ENCODE data around the gene ALDH3B1. TPM values are rescaled to one million over a fixed set of nuclear protein-coding genes. Genes with fewer than 3 reads are reported as not detected.
A peak's percentile ranks its signal among the peaks of the same experiment; 100 is the strongest.

Gene ALDH3B1
- polyA plus RNA-seq, 1 donor from 2014 or later, result 0.36 TPM

GRCh38 chr11:68014947-68015447, 4.9 kb downstream of the ALDH3B1 start:
- peak overlapping the region in 1 of 4 donors; percentile 63 for H3K4me3 Mint-ChIP-seq
- peaks cover 2% of the 10 kb centered on the region for H3K36me3 Mint-ChIP-seq
- H3K9me3 Mint-ChIP-seq, result no peaks in the 10 kb centered on the region
- no peak overlapping the region for H3K27ac Mint-ChIP-seq
- H3K4me1 Mint-ChIP-seq, result peaks cover 7 to 10% (median 9%) of the 10 kb centered on the region in 3 donors
- H3K27me3 Mint-ChIP-seq, result peaks cover 4% of the 10 kb centered on the region

GRCh38 chr11:68015467-68015866, 5.3 kb downstream of the ALDH3B1 start:
- no peak overlapping the region for H3K27ac Mint-ChIP-seq
- H3K4me3 Mint-ChIP-seq, result no peak overlapping the region
- peaks cover 4% of the 10 kb centered on the region for H3K27me3 Mint-ChIP-seq
- peaks cover 4 to 10% (median 5%) of the 10 kb centered on the region in 3 donors for H3K4me1 Mint-ChIP-seq
- H3K36me3 Mint-ChIP-seq, result peaks cover 2% of the 10 kb centered on the region
- no peaks in the 10 kb centered on the region for H3K9me3 Mint-ChIP-seq

GRCh38 chr11:68016161-68016903, 6.2 kb downstream of the ALDH3B1 start:
- Mint-ChIP-seq H3K27me3 (peaks cover 4% of the 10 kb centered on the region), H3K9me3 (no peaks in the 10 kb centered on the region), H3K36me3 (peaks cover 2% of the 10 kb centered on the region), H3K4me1 (peaks cover 2 to 4% (median 4%) of the 10 kb centered on the region in 3 donors), H3K4me3 (no peak overlapping the region), H3K27ac (no peak overlapping the region)

- Mint-ChIP-seq H3K36me3 (peaks cover 2% of the 10 kb centered on the region), H3K4me3 (no peak overlapping the region), H3K27me3 (peaks cover 4% of the 10 kb centered on the region), H3K4me1 (peaks cover 0 to 2% (median 0%) of the 10 kb centered on the region in 3 donors), H3K27ac (no peak overlapping the region), H3K9me3 (no peaks in the 10 kb centered on the region)
Measured at GRCh38 chr11:68016904-68017817, 7.0 kb downstream of the ALDH3B1 start.

GRCh38 chr11:68017980-68018729, 8.0 kb downstream of the ALDH3B1 start:
- Mint-ChIP-seq H3K27me3 (peaks cover 4% of the 10 kb centered on the region), H3K27ac (no peak overlapping the region), H3K4me1 (no peaks in the 10 kb centered on the region), H3K4me3 (no peak overlapping the region), H3K36me3 (peaks cover 2% of the 10 kb centered on the region), H3K9me3 (no peaks in the 10 kb centered on the region)

GRCh38 chr11:68018730-68019190, 8.6 kb downstream of the ALDH3B1 start:
- Mint-ChIP-seq H3K36me3 (peaks cover 2% of the 10 kb centered on the region), H3K27me3 (peaks cover 4% of the 10 kb centered on the region), H3K4me3 (no peak overlapping the region), H3K27ac (no peak overlapping the region), H3K9me3 (no peaks in the 10 kb centered on the region), H3K4me1 (no peaks in the 10 kb centered on the region)

GRCh38 chr11:68019486-68019885, 9.4 kb downstream of the ALDH3B1 start:
- Mint-ChIP-seq H3K4me3 (peak overlapping the region in 1 of 4 donors; percentile 54), H3K27me3 (peaks cover 4% of the 10 kb centered on the region), H3K4me1 (no peaks in the 10 kb centered on the region), H3K27ac (no peak overlapping the region), H3K9me3 (no peaks in the 10 kb centered on the region), H3K36me3 (no peaks in the 10 kb centered on the region)

- H3K27me3 Mint-ChIP-seq, result peaks cover 4% of the 10 kb centered on the region
- H3K9me3 Mint-ChIP-seq, result peaks cover 0 to 4% (median 0%) of the 10 kb centered on the region in 3 donors
- H3K4me3 Mint-ChIP-seq, result no peak overlapping the region
- no peak overlapping the region for H3K27ac Mint-ChIP-seq
- H3K36me3 Mint-ChIP-seq, result no peaks in the 10 kb centered on the region
- no peaks in the 10 kb centered on the region for H3K4me1 Mint-ChIP-seq
Measured at GRCh38 chr11:68020575-68020974, 10.4 kb downstream of the ALDH3B1 start.

GRCh38 chr11:68021167-68021787, 11.2 kb downstream of the ALDH3B1 start:
- H3K36me3 Mint-ChIP-seq, result no peaks in the 10 kb centered on the region
- H3K4me1 Mint-ChIP-seq, result no peaks in the 10 kb centered on the region
- no peak overlapping the region for H3K4me3 Mint-ChIP-seq
- peaks cover 4% of the 10 kb centered on the region for H3K27me3 Mint-ChIP-seq
- no peak overlapping the region for H3K27ac Mint-ChIP-seq
- peaks cover 0 to 4% (median 0%) of the 10 kb centered on the region in 3 donors for H3K9me3 Mint-ChIP-seq

- H3K27ac Mint-ChIP-seq, result no peak overlapping the region
- H3K4me1 Mint-ChIP-seq, result no peaks in the 10 kb centered on the region
- no peaks in the 10 kb centered on the region for H3K36me3 Mint-ChIP-seq
- no peak overlapping the region for H3K4me3 Mint-ChIP-seq
- H3K27me3 Mint-ChIP-seq, result peaks cover 4% of the 10 kb centered on the region
- peaks cover 0 to 4% (median 0%) of the 10 kb centered on the region in 3 donors for H3K9me3 Mint-ChIP-seq
Measured at GRCh38 chr11:68022531-68022930, 12.4 kb downstream of the ALDH3B1 start.

GRCh38 chr11:68024508-68024907, 14.4 kb downstream of the ALDH3B1 start:
- Mint-ChIP-seq H3K27ac (no peak overlapping the region), H3K4me3 (no peak overlapping the region), H3K9me3 (peaks cover 0 to 4% (median 0%) of the 10 kb centered on the region in 3 donors), H3K36me3 (no peaks in the 10 kb centered on the region), H3K4me1 (peaks cover 0 to 2% (median 1%) of the 10 kb centered on the region in 3 donors), H3K27me3 (no peaks in the 10 kb centered on the region)

GRCh38 chr11:68025047-68025446, 14.9 kb downstream of the ALDH3B1 start:
- no peak overlapping the region for H3K27ac Mint-ChIP-seq
- no peaks in the 10 kb centered on the region for H3K36me3 Mint-ChIP-seq
- H3K4me1 Mint-ChIP-seq, result peaks cover under 1 to 4% (median 3%) of the 10 kb centered on the region in 3 donors
- no peaks in the 10 kb centered on the region for H3K27me3 Mint-ChIP-seq
- peaks cover 0 to 4% (median 0%) of the 10 kb centered on the region in 3 donors for H3K9me3 Mint-ChIP-seq
- H3K4me3 Mint-ChIP-seq, result peak overlapping the region in 1 of 4 donors; percentile 11

GRCh38 chr11:68026391-68027105, 16.4 kb downstream of the ALDH3B1 start:
- no peak overlapping the region for H3K27ac Mint-ChIP-seq
- peaks cover 0 to 4% (median 0%) of the 10 kb centered on the region in 3 donors for H3K9me3 Mint-ChIP-seq

More at GRCh38 chr11:68026391-68027105, 16.4 kb downstream of the ALDH3B1 start:
- Mint-ChIP-seq H3K36me3 (peaks cover 2% of the 10 kb centered on the region), H3K4me1 (peaks cover 6 to 8% (median 7%) of the 10 kb centered on the region in 3 donors), H3K27me3 (no peaks in the 10 kb centered on the region), H3K4me3 (no peak overlapping the region)

All from IgD-negative memory B cell (primary cell).